GM13977 (cell line): ENCODE results near the gene UBE2R2.

Experiments used
- DNase-seq: peaks from one replicate; pipeline ENCODE4 v3.0.0; 2012; ENCODE audit warnings: low spot score
- in situ Hi-C: fragments of 300-500 bp; cut with MboI; formaldehyde crosslinking; loops from one replicate; pipeline ENCODE4 v1.12.0; 2022; ENCODE audit warnings: low sequenced_read_pairs, low pct_unique_long_range_greater_than_20kb, mixed read lengths, inconsistent platforms; ENCODE audit not compliant: unreplicated experiment
- TF ChIP-seq, protein P1 (sequence below): IDR thresholded peaks from 2 replicates; pipeline ENCODE4 v1.5.1; 2012; ENCODE audit warnings: mild to moderate bottlenecking, control low read depth; ENCODE audit not compliant: insufficient read depth; ENCODE audit errors: extremely low read depth, missing control alignments

Gene UBE2R2

DNA sequence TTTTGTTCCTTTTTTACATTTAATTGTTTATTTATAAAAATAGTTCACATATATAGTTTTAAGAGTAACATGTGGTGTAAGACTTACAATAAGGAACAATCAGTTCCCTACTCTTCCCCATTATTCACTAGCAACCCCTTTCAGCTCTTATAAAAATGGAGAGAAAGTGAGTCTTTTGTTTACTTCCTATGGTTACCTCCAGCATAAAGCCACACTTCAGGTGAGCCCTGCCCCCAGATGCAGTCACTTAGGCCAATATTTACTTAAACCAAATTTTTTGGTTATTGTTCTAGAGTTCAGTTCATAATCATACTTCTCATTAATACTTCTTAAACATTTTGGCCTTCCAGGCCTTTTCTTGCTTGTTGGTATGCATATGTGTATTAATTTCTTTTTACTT lies 33.7 kb downstream of the UBE2R2 start:
- DNase-seq = no peak
- TF ChIP-seq, protein P1, sequence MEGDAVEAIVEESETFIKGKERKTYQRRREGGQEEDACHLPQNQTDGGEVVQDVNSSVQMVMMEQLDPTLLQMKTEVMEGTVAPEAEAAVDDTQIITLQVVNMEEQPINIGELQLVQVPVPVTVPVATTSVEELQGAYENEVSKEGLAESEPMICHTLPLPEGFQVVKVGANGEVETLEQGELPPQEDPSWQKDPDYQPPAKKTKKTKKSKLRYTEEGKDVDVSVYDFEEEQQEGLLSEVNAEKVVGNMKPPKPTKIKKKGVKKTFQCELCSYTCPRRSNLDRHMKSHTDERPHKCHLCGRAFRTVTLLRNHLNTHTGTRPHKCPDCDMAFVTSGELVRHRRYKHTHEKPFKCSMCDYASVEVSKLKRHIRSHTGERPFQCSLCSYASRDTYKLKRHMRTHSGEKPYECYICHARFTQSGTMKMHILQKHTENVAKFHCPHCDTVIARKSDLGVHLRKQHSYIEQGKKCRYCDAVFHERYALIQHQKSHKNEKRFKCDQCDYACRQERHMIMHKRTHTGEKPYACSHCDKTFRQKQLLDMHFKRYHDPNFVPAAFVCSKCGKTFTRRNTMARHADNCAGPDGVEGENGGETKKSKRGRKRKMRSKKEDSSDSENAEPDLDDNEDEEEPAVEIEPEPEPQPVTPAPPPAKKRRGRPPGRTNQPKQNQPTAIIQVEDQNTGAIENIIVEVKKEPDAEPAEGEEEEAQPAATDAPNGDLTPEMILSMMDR = no peak
- in situ Hi-C loops = no loop called here

DNA sequence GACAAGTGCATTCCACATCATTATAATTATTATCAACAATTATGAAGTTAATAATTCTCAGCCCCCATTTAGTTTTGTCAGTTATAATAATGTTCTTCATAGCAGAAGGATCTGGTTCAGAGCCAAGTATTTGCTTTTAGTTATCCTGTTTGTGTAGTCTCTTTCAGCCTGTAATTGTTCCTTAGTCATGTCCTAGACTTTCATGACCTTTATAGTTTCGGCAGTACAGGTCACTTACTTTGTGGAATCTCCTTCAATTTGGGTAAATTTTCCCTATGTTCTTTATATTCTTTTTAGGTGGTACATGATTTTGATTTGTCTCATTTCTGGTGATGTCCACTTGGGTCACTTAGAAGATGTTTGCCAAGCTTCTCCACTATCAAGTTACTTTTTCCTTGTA lies 34.3 kb downstream of the UBE2R2 start:
- DNase-seq = no peak
- TF ChIP-seq, protein P1 = no peak
- in situ Hi-C loops = no loop called here

DNA sequence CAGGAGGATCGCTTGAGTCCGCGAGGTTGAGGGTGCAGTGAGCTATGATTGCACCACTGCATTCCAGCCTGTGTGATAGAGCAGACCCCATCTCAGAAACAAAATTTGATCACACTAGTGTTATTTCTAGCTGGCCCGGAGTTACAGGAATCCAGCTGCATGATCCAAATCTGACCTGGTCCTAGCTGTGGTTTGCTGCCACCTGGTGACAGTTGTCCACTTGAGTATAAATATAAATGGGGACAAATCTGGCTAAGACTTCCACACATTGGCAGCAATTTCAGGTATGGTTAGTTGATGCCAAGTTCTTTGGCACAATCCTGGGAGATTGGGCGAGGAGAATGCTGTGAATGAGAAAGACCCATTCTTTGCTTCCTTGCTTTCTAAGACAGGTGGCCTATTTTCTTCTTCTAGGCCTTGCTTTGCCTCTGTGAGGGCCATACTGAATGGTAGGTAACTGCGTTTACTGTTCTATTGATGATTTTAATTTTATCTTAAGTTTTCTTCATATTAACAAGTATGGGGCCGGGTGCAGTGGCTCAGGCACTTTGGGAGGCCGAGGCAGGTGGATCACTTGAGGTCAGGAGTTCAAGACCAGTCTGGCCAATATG lies 35.4 kb downstream of the UBE2R2 start:
- TF ChIP-seq, protein P1 = peak; percentile 59
- peak; percentile 27 for DNase-seq
- in situ Hi-C loops = no loop called here

DNA sequence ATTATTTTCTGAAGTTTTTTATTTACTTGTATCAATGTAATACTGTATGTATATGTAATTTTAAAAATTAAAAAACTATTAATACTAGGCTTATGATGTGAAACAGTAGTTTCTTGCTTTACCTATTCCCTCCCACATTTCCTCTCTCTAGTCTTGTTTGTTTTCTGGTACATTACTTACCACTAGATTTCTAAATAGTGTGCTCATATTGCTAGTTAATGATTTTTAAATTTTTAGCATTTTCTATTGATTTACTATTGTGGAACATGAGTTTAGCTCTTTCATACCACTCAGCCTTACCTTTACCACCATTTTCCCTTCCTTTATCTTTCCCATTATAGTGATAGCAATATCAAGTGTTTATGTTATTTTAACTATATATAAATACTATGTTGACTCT lies 39.3 kb downstream of the UBE2R2 start:
- TF ChIP-seq, protein P1 = no peak
- in situ Hi-C loops = no loop called here
- DNase-seq = no peak

DNA sequence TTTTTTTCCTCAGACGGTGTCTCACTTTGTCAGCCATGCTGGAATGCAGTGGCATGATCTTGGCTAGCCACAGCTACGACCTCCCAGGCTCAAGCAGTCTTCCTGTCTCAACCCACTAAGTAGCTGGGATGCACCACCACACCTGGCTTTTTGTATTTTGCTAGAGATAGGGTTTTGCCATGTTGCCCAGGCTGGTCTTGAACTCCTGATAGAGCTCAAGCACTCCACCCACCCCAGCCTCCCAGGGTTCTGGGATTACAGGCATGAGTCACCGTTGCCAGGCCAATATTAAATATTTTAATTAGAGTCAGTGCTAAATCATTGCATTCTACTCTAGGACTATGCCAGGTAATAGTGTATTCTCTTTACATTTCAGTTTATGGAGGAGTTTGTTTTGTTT lies 41.5 kb downstream of the UBE2R2 start:
- no peak for DNase-seq
- TF ChIP-seq, protein P1 = no peak

DNA sequence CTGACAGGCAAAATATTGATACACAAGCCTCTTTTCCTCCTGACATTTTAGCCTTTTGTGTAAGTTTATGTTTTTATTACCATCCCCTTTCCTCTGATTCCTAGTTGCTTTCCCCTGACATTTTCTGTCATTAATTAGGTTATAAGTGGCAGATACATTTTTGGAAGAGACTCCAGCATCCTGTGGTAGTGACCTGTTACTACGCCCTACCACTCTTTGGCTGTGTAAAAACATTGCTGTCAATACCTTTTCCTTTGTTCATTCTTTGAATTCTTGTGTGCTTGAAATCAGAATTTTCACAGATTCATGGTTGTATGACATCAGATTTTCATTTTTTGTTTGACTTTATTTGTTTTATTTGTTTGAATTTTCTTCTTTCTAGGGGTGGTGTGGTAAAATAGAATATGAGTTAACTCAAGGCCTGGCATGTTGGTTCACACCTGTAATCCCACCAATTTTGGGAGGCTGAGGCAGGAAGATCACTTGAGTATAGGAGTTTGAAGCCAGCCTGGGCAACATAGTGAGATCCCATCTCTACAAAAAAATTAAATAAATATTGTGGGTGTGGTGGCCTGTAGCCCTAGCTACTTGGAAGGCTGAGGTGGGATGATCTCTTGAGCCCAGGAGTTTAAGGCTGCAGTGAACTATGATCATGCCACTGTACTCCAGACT lies 43.4 kb downstream of the UBE2R2 start:
- in situ Hi-C loops = no loop called here
- DNase-seq = no peak
- TF ChIP-seq, protein P1 = no peak

More for the DNA sequence above, 41.5 kb downstream of the UBE2R2 start:
- in situ Hi-C loops = no loop called here
